Fibroblast of lung (primary cell): ENCODE results near the gene SLC44A4.

Source experiments
- EZH2 ChIP-seq: IDR thresholded peaks from 2 replicates; pipeline ENCODE4 v1.5.1; 2012; ENCODE audit warnings: low read length, control low read depth, mild to moderate bottlenecking; ENCODE audit errors: missing control alignments
- TF ChIP-seq, protein P1 (sequence below), 2 donors: IDR thresholded peaks in 1 of 2; conservative IDR thresholded peaks in 1 of 2; 1 replicate in 1 of 2; 2 replicates in 1 of 2; pipeline ENCODE4 v1.5.1; 2011 to 2012; ENCODE audit warnings: low read length in 2 of 2, control low read depth in 1 of 2, inconsistent platforms in 1 of 2, low read depth in 1 of 2, mild to moderate bottlenecking in 1 of 2

DNA sequence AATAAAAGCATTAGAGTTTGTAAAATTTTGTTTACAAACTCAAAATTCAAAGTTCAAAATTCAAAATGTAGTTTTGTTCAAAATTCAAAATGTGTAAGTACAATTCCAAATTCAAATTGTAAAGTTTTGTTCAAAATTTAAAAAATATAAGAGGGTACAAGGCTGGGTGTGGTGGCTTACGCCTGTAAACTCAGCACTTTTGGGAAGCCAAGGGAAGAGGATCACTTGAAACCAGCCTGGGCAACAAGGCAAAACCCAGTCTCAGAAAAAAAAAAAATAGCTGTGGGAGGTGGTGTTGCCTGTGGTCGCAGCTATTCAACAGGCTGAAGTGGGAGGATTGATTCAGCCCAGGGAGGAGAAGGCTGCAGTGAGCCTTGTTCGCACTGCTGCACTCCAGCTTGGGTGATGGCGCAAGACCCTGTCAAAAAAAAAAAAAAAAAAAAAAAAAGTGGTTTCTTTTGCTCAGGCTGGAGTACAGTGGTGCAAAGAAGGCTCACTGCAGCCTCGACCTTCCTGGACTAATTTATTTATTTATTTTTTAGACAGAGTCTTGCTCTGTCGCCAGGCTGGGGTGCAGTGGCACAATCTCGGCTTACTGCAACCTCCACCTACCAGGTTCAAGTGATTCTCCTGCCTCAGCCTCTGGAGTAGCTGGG lies 28.5 kb upstream of the SLC44A4 start:
- TF ChIP-seq, protein P1, sequence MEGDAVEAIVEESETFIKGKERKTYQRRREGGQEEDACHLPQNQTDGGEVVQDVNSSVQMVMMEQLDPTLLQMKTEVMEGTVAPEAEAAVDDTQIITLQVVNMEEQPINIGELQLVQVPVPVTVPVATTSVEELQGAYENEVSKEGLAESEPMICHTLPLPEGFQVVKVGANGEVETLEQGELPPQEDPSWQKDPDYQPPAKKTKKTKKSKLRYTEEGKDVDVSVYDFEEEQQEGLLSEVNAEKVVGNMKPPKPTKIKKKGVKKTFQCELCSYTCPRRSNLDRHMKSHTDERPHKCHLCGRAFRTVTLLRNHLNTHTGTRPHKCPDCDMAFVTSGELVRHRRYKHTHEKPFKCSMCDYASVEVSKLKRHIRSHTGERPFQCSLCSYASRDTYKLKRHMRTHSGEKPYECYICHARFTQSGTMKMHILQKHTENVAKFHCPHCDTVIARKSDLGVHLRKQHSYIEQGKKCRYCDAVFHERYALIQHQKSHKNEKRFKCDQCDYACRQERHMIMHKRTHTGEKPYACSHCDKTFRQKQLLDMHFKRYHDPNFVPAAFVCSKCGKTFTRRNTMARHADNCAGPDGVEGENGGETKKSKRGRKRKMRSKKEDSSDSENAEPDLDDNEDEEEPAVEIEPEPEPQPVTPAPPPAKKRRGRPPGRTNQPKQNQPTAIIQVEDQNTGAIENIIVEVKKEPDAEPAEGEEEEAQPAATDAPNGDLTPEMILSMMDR (conservative IDR thresholded peaks at IDR 0.05 in 1 of 2, IDR thresholded peaks at IDR 0.05 in 1 of 2; ENCODE audit: low read depth in 1 of 2, low read length in 2 of 2): no peak
- no peak for TF ChIP-seq EZH2
